NCI-H1105 (cell line): ENCODE results near the gene CELA2A.
"Not testable (repeated sequence)": the region's sequence is repeated elsewhere in the genome, so short reads cannot be mapped to it uniquely, and the experiment has no call there.

Experiments used
- DNase-seq: peaks from one replicate; lab custom pipeline; 2025; lab: John Stamatoyannopoulos, UW

Gene CELA2A

GRCh38 chr1:15425521-15425920, 31.0 kb upstream of the CELA2A start:
- no peak for DNase-seq

DNA sequence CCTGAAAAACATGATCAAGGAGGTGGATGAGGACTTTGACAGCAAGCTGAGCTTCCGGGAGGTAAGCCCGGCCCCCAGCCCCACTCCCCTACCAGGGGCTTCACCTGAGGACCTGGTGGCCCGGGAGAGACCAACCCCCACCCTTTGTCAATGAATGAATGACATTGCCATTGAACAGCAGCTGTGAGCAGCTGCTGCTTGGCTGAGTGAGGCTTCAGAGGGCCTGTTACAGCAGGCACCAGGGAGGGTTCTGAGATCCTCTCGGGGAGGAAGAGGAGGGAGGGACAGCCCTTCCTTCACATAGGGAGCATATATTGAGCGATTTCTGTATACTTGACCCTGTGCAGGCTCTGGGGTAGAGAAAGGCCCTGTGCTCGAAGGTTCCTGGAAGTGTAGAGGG, 30.6 kb upstream of the CELA2A start:
- no peak for DNase-seq

- no peak for DNase-seq
These were observed 29.8 kb upstream of the CELA2A start for GRCh38 chr1:15426492-15427279.

DNA sequence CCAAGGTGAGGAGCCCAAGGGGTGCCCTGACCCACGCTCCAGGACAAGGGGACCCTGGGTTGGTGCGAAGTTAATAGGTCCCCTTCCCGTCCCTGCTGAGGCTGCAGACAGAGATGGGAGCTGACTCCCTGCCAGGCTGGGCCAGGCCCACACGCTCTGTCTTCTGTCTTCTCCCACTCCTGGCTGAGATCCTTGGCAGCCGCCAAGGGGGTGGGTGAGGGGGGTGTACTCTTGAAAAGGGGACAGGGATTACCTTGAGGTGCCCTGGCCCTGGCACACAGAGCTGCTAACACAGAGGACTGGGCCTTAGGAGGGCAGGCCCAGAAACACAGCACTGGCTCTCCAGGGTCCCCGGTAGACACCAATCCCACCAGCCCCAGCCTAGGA, 29.3 kb upstream of the CELA2A start:
- no peak for DNase-seq

DNA sequence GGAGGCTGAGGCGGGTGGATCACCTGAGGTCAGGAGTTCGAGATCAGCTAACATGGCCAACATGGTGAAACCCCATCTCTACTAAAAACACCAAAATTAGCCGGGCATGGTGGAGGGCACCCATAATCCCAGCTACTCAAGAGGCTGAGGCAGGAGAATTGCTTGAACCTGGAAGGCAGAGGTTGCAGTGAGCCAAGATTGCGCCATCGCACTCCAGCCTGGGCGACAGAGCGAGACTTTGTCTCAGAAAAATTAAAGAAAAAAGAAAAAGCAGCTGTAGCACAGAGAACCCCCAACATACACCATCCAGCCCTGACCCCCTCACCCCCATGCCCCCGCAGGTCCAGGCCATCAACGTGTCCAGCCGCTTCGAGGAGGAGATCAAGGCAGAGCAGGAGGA, 28.3 kb upstream of the CELA2A start:
- not testable (repeated sequence) for DNase-seq

GRCh38 chr1:15428815-15429435, 27.6 kb upstream of the CELA2A start:
- DNase-seq: no peak

GRCh38 chr1:15429701-15430149, 26.8 kb upstream of the CELA2A start:
- DNase-seq: no peak

DNA sequence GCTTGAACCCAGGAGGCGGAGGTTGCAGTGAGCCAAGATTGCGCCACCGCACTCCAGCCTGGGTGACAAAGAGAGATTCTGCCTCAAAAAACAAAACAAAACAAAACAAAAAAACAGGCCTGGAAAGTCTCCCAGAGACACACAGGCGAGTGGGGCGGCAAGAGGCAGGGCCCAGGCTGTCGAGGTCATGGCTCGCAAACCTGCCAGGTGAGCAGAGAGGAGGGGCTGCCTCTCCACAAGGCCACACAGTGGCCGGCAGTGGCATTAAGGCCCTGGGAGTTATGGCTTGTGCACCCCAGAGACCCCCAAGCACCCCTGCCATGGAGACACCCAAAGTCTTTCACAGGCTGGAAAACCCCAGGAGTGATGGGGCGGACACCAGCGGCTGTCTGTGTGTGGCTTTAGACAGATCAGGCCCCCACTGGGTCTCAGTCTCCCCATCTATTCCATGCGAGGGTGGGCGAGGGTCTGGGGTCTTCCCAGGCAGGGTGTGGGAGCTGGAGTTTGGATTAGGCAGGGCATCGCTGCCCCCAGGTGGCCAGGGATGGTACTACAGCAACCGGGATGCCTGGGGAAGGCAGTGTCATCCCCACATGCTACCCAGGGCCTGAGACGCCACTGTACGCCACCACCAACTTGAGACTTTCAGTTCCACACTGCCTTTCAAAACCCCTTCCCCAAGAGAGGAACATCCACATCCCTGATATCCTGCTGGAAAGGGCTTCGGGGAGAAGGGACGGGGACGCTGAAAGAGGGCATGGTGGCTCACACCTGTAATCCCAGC, 25.6 kb upstream of the CELA2A start:
- DNase-seq: peak; percentile 29

GRCh38 chr1:15431571-15431948, 25.0 kb upstream of the CELA2A start:
- no peak for DNase-seq

GRCh38 chr1:15432324-15432723, 24.2 kb upstream of the CELA2A start:
- DNase-seq: peak; percentile 32

- DNase-seq: no peak
These were observed 23.1 kb upstream of the CELA2A start for GRCh38 chr1:15433471-15433870.

DNA sequence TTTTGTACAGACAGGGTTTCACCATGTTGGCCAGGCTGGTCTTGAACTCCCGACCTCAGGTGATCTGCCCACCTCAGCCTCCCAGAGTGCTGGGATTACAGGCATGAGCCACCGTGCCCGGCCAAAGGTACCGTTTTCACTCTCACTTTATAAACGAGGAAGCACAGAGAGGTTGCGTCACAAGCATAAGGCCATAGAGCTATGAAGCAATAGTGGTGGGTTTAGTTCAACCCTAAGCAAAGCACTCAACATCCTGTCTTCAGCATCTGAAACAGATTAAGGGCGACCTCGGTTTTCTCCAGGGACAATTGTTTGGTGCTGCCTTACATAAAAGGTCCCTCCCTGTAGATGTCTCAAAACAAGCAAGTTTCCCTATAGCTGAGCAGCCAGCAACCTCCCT, 21.8 kb upstream of the CELA2A start:
- not testable (repeated sequence) for DNase-seq

DNA sequence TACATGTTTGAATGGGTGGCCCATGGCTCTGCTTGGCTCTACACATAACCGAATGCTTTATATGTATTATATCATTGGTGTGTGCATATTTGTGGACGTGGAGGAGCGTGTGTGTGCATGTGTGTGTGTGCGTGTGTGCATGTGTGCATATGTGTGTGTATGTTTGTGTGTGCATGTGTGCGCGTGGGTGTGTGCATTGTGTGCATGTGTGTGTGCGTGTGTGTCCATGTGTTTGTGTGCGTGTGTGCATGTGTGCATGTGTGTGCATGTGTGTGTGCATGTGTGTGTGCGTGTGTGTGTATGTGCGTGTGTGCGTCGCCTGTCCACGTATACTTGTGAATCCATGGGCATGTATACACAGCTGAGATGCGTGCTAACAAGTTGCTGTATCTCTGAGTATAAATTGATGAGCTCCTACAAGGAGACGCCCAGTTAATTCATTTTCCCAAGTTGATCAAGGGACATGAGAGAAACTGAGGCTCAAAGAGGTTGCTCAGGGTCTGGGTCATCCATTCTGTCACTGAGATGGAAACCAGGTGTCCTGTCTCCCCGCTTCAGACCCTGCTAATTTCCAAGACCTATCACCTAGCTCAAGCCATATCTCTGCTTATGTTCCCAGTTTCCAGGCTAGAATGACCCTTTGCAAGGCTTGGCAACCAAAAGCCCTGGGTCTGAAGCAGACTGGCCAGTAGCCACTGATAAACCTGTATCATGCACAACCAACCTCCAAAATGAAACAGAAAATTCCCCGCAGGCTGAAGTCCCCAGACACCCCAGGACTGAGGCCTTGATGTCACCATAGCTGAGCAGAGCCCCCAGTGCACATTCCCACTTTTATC, 21.1 kb upstream of the CELA2A start:
- DNase-seq: no peak

- DNase-seq: no peak
These were observed 19.6 kb upstream of the CELA2A start for GRCh38 chr1:15436881-15437442.

DNA sequence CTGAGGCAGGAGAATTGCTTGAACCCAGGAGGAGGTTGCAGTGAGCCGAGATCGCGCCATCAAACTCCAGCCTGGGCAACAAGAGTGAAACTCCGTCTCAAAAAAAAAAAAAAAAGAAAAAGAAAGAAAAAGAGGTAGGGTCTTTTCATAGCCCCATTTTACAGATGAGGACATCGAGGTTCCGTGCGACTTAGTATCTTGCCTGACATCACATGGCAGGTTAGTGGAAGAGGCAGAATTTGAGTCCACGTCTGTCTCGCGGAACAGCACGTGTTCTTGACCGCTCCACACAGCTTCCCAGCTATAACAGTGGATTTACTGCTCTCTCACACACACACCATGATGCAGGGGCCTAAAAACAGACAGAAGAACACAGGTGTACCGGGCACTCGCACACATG, 17.2 kb upstream of the CELA2A start:
- no peak for DNase-seq

DNA sequence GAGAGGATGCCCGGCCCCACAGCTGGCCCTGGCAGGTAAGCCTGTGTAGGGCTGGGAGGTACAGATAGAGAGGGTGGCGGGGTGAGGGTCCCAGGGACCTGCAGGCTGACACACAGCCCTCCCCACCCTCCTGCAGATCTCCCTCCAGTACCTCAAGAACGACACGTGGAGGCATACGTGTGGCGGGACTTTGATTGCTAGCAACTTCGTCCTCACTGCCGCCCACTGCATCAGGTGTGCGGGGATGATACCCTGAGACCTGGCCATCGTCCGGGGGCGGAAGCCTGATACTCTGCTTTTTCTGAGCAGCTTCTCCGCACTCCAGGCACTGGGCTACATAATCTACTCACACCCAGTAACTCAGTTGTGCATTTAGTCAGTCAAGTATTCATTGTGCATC, 16.2 kb upstream of the CELA2A start:
- no peak for DNase-seq

DNA sequence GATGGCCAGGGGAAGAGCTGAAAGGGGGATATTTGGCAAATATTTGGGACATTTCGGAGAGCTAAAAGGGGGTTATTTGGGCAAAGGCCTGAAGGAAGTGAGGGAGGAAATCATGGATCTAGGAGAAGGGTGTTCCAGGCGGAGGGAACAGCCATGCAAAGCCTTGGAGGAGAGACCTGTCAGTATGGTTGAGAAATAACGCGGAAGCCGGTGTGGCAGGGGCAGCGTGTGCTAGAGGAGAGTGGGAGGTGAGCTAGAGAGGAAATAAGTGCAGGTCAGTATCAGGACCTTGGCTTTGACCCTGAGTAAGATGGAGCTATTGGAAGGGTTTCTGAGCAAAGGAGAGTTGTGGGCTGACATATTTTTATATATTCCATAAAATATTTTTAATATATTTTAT, 15.3 kb upstream of the CELA2A start:
- DNase-seq: no peak

DNA sequence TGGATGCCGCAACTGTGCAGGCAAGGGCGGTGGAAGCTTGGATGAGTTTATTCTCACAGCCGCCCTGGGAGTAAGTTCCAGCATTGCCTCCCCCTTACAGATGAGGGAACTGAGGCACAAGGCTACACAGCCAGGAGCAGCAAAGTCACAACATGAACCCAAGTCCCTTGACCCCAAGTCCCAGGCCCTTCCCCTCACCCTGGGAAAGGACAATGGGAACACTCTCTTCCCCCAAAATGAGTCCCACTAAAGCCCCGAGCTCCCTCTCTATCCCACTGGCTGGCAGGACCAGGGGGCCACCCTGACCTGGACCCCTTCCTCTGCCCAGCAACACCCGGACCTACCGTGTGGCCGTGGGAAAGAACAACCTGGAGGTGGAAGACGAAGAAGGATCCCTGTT, 14.4 kb upstream of the CELA2A start:
- no peak for DNase-seq

GRCh38 chr1:15442759-15443158, 13.8 kb upstream of the CELA2A start:
- DNase-seq: no peak

DNA sequence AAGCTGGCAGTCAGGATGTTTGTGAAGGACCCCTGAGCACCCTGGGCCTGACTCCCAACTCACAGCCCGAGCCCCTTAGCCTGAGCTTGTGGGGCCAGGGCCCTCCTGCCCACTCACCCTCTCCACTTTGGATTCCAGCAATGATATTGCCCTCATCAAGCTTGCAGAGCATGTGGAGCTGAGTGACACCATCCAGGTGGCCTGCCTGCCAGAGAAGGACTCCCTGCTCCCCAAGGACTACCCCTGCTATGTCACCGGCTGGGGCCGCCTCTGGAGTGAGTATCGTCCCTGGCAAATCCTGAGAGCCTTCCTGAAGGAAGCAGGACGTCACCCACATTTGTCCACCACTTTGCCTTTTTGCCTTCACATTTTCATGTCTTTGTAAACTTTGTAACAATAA, 13.3 kb upstream of the CELA2A start:
- no peak for DNase-seq

- DNase-seq: no peak
These were observed 11.8 kb upstream of the CELA2A start for GRCh38 chr1:15444468-15445389.
